Neural cell (in vitro differentiated cells): Measurements from ENCODE around the gene DSCAM. TPM values are rescaled to one million over a fixed set of nuclear protein-coding genes. Genes with fewer than 3 reads are reported as not detected.

ENCODE experiments used
- H2AFZ ChIP-seq: fragments of 200-600, 300-800 bp; sonication (generic), shearing (Covaris generic); 2 replicates; pipeline ENCODE4 v1.6.0; 2014; ENCODE audit warnings: low read depth, mild to moderate bottlenecking, antibody characterized with exemption, low read length, moderate library complexity
- H3F3A ChIP-seq: fragments of 200-600 bp; shearing (Covaris generic); 2 replicates; pipeline ENCODE4 v1.6.1; 2016; ENCODE audit warnings: mild to moderate bottlenecking, moderate library complexity, mixed read lengths, antibody characterized with exemption, low read length; ENCODE audit not compliant: insufficient read depth, poor library complexity, severe bottlenecking
- H3K27ac ChIP-seq: fragments of 200-600, 300-800 bp; sonication (generic), shearing (Covaris generic); 2 replicates; pipeline ENCODE4 v1.5.1; 2014; ENCODE audit warnings: mild to moderate bottlenecking, low read length, moderate library complexity
- H3K27me3 ChIP-seq: fragments of 300-800, 200-600 bp; sonication (generic), shearing (Covaris generic); 2 replicates; pipeline ENCODE4 v1.6.0; 2014; ENCODE audit warnings: mild to moderate bottlenecking, low read depth, low read length, moderate library complexity; ENCODE audit not compliant: insufficient read depth
- H3K36me3 ChIP-seq: fragments of 300-800, 200-600 bp; sonication (generic), shearing (Covaris generic); 2 replicates; pipeline ENCODE4 v1.5.1; 2014; ENCODE audit warnings: mild to moderate bottlenecking, antibody characterized with exemption, low read length, moderate library complexity; ENCODE audit not compliant: insufficient read depth
- H3K4me2 ChIP-seq: fragments of 300-800, 200-600 bp; sonication (generic), shearing (Covaris generic); 2 replicates; pipeline ENCODE4 v1.6.0; 2014; ENCODE audit warnings: mild to moderate bottlenecking, low read length
- H3K4me3 ChIP-seq: fragments of 300-800, 200-600 bp; sonication (generic), shearing (Covaris generic); 2 replicates; pipeline ENCODE4 v1.5.1; 2014; ENCODE audit warnings: mild to moderate bottlenecking, low read length, moderate library complexity
- H3K79me2 ChIP-seq: fragments of 200-600 bp; shearing (Covaris generic); replicated peaks from 2 replicates; pipeline ENCODE4 v1.6.0; 2014; ENCODE audit warnings: mild to moderate bottlenecking, low read length, moderate library complexity; ENCODE audit not compliant: insufficient read depth
- H3K9ac ChIP-seq: fragments of 300-800, 200-600 bp; sonication (generic), shearing (Covaris generic); 2 replicates; pipeline ENCODE4 v1.6.1; 2016; ENCODE audit warnings: mild to moderate bottlenecking, low read length, mixed read lengths
- H3K9me2 ChIP-seq: fragments of 200-600 bp; shearing (Covaris generic); 2 replicates; pipeline ENCODE4 v1.6.1; 2016; ENCODE audit warnings: mild to moderate bottlenecking, low read length, mixed read lengths; ENCODE audit not compliant: insufficient read depth
- H3K9me3 ChIP-seq: fragments of 200-600, 300-800 bp; sonication (generic), shearing (Covaris generic); 2 replicates; pipeline ENCODE4 v1.6.1; 2016; ENCODE audit warnings: mild to moderate bottlenecking, mixed run types, low read length, moderate library complexity, mixed read lengths
- H4K20me1 ChIP-seq: fragments of 200-600 bp; shearing (Covaris generic); 2 replicates; pipeline ENCODE4 v1.6.1; 2016; ENCODE audit warnings: mild to moderate bottlenecking, mixed run types; ENCODE audit not compliant: insufficient read depth
- CTCF ChIP-seq: fragments of 450-650 bp; IDR thresholded peaks from 2 replicates; pipeline ENCODE4 v1.5.1; 2014; ENCODE audit warnings: antibody characterized with exemption, mild to moderate bottlenecking, moderate library complexity; ENCODE audit not compliant: poor library complexity, severe bottlenecking
- EP300 ChIP-seq: fragments of 450-650 bp; conservative IDR thresholded peaks from 2 replicates; pipeline ENCODE4 v1.6.1; 2014; ENCODE audit warnings: antibody characterized with exemption, mild to moderate bottlenecking, moderate library complexity; ENCODE audit not compliant: poor library complexity, severe bottlenecking
- EZH2 ChIP-seq: fragments of 200-600, 300-800 bp; shearing (Covaris generic), sonication (generic); IDR thresholded peaks from 2 replicates; pipeline ENCODE4 v1.6.1; 2014; ENCODE audit warnings: antibody characterized with exemption, low read length, borderline replicate concordance, mild to moderate bottlenecking; ENCODE audit not compliant: insufficient read depth, poor library complexity, severe bottlenecking
- MXI1 ChIP-seq: fragments of 450-650 bp; conservative IDR thresholded peaks from 2 replicates; pipeline ENCODE4 v1.6.1; 2014; ENCODE audit warnings: antibody characterized with exemption, mild to moderate bottlenecking; ENCODE audit not compliant: poor library complexity, severe bottlenecking
- POLR2AphosphoS5 ChIP-seq: IDR thresholded peaks from 2 replicates; pipeline ENCODE4 v1.6.1; 2012
- RAD21 ChIP-seq: fragments of 450-650 bp; conservative IDR thresholded peaks from 2 replicates; pipeline ENCODE4 v1.6.1; 2014; ENCODE audit warnings: antibody characterized with exemption, mild to moderate bottlenecking, moderate library complexity
- REST ChIP-seq: IDR thresholded peaks from 2 replicates; pipeline ENCODE4 v1.6.1; 2012; ENCODE audit warnings: borderline replicate concordance
- SMC3 ChIP-seq: fragments of 450-650 bp; conservative IDR thresholded peaks from 2 replicates; pipeline ENCODE4 v1.6.1; 2014; ENCODE audit warnings: antibody characterized with exemption, mild to moderate bottlenecking, moderate library complexity; ENCODE audit not compliant: poor library complexity
- TAF1 ChIP-seq: IDR thresholded peaks from 2 replicates; pipeline ENCODE4 v1.6.1; 2012; ENCODE audit warnings: low read depth
- polyA plus RNA-seq: library from polyadenylated mRNA; depleted of rRNA; stranded (reverse); fragments of >200 nt; gene quantifications from 2 replicates; pipeline ENCODE4 v1.2.3, GENCODE V29; 2014

The DSCAM gene
- polyA plus RNA-seq, 1 donor from 2014 or later = 5.3 TPM

GRCh38 chr21:40829308-40829707, 17.6 kb downstream of the DSCAM start:
- H3K27ac ChIP-seq = no peak overlapping the region
- H3K4me3 ChIP-seq = no peak overlapping the region
- no peaks in the 10 kb centered on the region for H3K9me3 ChIP-seq
- no peaks in the 10 kb centered on the region for H3K36me3 ChIP-seq
- no peak overlapping the region for H3K4me2 ChIP-seq
- no peak for TF ChIP-seq CTCF
- no peak for TF ChIP-seq EP300
- TF ChIP-seq POLR2AphosphoS5 = no peak
- no peaks in the 10 kb centered on the region for H3K79me2 ChIP-seq
- H3K9me2 ChIP-seq = no peaks in the 10 kb centered on the region
- no peaks in the 10 kb centered on the region for H3K27me3 ChIP-seq
- H4K20me1 ChIP-seq = no peaks in the 10 kb centered on the region
- no peaks in the 10 kb centered on the region for H3F3A ChIP-seq
- no peak overlapping the region for H2AFZ ChIP-seq
- no peak overlapping the region for H3K9ac ChIP-seq

DNA sequence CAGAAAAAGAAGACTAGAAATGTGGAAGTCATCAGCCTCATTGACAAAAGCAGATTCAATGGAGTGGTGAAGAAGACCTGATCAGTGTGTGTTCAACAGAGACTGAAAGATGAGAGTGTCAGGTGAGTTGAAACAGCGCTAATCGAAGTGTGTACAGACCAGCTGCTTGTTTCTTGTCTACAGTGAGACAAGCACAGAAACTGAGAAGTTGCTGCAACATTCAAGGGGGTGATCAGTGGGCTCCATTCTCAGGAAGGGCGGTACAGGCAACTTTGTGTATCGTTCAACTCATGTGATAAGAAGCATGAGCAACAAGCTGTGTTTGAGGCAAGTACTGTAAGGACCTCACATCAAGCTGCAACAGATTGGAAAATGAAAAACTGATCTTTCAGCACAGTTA, 19.4 kb downstream of the DSCAM start:
- Histone ChIP-seq H3K27ac (no peak overlapping the region), H3K9ac (no peak overlapping the region), H4K20me1 (no peaks in the 10 kb centered on the region), H2AFZ (no peak overlapping the region), H3K4me3 (no peak overlapping the region), H3K79me2 (no peaks in the 10 kb centered on the region), H3K4me2 (no peak overlapping the region), H3F3A (no peaks in the 10 kb centered on the region), H3K9me3 (no peaks in the 10 kb centered on the region), H3K9me2 (no peaks in the 10 kb centered on the region), H3K27me3 (no peaks in the 10 kb centered on the region), H3K36me3 (no peaks in the 10 kb centered on the region)
- TF ChIP-seq CTCF (no peak), EP300 (no peak), POLR2AphosphoS5 (no peak), RAD21 (no peak), EZH2 (no peak), SMC3 (no peak), TAF1 (no peak), MXI1 (no peak)

DNA sequence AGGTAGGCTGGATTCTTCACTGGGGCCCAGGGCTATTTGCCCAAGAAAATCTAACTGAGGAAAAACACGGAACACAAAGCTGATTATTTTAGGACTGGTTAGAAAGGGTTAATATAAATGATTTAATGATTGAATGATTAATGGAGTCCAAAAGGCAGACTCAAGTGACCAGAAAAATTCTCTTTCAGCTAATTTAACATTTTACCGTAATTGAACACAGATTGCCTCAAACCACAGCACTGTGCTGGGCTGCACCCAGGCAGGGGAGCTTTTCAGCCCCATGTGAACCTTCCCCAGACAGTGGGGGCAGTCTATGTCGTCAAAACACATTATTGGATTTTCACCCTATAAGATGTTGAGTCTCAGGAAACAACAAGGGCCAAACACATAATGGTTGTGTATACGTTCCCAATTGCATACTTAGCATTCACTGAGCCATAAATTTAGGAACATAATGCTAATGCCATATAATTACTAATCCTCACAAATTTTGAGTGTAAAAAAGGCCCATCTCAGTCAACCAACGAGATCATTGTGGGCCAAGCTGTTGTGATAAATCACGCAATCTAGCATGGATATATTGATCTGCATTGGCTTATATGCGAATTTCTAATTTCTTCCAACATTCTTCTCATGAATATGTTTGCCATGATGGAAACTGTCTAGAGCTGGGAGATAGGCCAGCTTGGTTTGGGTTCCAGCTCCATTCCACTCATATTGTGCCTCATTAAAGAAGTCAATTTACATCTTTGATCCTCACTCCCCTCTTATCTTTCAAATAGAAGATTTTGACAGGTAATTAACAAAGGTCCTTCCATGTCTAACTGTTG, 27.7 kb downstream of the DSCAM start:
- Histone ChIP-seq H3K4me3 (no peak overlapping the region), H4K20me1 (no peaks in the 10 kb centered on the region), H3K9me3 (no peaks in the 10 kb centered on the region), H3K36me3 (no peaks in the 10 kb centered on the region), H3K9ac (no peak overlapping the region), H3K27ac (no peak overlapping the region), H3K4me2 (no peak overlapping the region), H3F3A (no peaks in the 10 kb centered on the region), H3K27me3 (no peaks in the 10 kb centered on the region), H2AFZ (no peak overlapping the region), H3K79me2 (no peaks in the 10 kb centered on the region), H3K9me2 (no peaks in the 10 kb centered on the region)
- TF ChIP-seq MXI1 (no peak), EP300 (no peak), EZH2 (no peak), RAD21 (no peak), TAF1 (no peak), SMC3 (no peak), POLR2AphosphoS5 (no peak), REST (no peak)
